GM19463 (cell line): ENCODE results near the gene GPR180.

Experiments used
- ATAC-seq: cut with Tn5 transposase; IDR thresholded peaks from one replicate; pipeline ENCODE4 v1.9.1; 2021; ENCODE audit warnings: mild to moderate bottlenecking, moderate library complexity; ENCODE audit not compliant: unreplicated experiment

GPR180 gene

DNA sequence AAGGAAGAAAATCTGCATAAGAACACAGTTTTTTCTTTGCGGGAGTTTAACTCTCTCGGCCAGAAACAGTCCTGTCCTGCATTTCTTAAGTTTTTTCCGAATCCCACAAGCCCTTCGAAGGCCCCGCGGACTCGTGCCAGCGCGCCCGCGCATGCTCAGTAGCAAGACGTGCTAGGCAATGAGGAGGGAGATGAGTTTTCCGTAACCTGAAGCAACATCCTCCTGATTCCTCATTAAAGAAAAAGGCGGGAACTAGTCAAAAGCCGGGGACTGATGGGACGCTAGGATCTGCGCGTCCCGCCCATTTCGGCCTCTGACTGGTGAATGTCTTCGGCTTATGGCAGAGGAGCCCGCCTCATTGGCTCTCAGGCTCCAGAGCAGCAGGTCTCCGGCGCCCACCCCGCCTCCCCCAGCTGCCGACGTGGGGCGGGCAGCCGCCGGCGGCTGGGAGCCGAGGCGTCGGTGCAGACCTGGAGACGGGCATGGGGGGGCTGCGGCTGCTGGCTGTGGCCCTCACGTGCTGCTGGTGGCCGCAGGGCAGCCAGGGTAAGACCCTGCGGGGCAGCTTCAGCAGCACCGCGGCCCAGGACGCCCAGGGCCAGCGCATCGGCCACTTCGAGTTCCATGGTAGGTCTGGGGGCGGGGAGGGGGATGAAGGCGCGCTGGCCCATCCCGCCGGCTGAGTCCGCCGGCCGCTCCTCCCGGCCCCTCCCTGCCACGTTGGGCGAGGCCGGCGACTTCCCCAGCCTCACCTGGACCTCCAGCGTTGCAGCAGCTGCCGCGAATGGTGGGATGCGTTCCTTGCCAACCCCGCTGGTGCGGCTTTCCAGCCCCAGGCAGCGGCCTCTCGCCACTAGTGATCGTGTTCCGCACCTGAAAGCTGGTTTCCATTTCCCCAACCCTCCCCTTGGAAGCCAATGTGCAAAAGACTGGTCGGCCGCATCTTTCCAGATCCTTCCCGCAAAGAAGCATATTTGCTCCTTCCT, at the start of gene GPR180:
Gene GPR180 (plus strand): TSS at position 412 of the 986 bp plus-strand sequence. CDS start 71 bp downstream, at position 483.
- ATAC-seq = peak; percentile 99

DNA sequence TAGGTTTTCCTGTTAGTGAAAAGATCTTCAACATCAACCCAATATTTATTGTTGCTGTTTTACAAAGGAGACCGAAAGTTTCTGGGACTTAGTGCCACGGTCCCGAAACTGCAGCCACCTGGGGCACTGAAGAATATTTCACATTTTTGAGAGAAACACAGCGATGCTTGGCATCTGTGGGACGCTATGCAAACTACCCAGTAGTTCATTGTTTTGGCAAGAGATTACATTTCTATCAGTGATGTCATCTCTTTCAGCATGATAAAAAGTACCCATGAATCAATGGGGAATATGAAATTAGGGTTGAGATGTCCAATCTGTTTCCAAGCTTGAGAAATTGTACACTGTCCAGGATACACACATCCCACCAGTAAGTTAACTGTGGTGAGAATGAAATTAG, 49.6 kb upstream of the GPR180 start:
- no peak for ATAC-seq

GRCh38 chr13:94553766-94554165, 47.9 kb upstream of the GPR180 start:
- no peak for ATAC-seq

DNA sequence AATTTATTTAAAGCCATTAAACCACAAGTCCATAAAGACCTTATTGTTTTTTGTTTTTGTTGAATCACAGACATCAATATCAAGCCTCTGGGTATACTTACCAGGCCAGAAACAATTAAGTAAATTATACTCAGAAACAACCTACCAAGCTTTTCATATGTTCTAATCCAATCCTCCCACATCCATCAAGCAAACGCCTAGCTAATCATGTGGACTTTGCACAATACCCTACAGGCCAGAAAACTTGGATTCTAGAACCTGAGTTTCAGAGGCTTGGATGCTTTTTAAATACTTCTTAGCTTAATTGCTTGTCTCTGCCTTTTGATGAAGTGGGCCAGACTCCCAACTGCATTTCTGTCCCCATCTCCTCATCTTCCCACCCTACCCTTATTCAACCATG, 45.6 kb upstream of the GPR180 start:
- no peak for ATAC-seq

DNA sequence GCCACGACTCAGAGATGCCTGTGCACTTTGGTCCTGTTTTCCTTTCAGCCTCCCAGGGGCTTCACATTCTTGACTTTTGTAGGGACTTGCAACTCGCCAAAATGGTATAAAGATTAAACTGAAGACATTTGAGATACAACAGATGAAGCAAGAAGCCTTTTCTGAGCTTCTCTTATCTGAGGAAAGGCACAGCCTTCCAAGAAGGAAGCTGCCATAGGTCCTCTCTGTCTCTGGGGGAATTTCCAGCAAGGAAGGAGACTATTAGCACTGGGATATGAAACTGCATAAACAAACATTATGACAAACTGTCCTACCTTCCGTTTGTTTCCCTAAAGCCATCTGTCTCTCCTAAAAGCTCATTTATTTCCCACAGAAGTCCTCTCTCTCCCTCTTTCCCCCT, 45.0 kb upstream of the GPR180 start:
- no peak for ATAC-seq

GRCh38 chr13:94557684-94558235, 43.9 kb upstream of the GPR180 start:
- no peak for ATAC-seq

DNA sequence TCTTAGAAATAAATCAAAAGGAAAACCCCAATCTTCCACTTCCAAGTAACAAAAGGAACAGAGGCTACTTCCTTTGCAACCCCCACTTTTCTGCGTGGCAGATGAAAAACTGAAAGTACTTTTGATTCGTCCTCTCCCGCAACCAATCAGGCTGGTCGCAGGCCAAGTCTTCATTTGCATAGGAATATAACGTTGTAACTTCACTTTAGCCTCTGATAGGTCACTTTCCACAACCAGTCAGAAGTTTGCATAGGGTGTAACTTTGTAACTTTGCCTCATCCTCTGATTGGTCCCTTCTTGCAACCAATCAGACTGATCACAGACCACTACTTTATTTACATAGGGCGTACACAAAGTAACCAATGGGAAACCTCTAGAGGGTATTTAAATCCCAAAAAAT, 42.9 kb upstream of the GPR180 start:
- no peak for ATAC-seq

- ATAC-seq = no peak
Observed at GRCh38 chr13:94559222-94559795, 42.3 kb upstream of the GPR180 start.

DNA sequence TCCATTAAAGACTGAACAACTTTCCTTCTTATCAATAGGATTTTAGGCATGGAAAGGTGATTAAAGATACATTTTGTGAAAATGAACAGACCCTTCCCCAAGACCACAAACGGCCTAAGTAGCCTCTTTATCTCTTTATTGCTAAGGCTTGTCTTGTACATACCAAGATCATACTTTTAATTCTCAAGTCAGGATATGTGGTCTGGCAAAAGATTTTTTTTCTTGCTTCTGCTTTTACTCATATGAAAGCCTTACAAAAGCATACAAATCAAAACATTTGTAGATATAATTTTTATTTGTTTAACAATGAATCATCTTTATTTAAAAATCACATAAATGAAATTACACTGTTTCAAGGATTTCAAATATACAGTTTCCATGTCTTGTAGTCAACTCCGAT, 41.5 kb upstream of the GPR180 start:
- ATAC-seq = no peak

DNA sequence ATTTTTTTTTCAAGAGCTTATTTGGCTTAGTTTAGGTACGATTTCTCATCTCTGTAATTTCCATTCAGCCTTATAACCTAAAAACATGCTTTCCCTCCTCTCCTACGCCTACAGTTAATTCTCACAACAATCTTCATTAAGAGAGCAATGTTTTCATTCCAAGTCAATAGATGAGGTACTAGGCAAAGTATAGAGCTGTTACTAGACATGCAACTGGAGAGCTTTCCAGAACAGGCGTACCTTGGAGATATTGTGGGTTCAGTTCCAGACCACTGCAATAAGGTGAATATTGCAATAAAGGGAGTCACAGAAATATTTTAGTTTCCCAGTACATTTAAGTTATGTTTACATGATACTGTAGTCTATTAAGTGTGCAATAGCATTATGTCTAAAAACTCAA, 40.5 kb upstream of the GPR180 start:
- no peak for ATAC-seq

- ATAC-seq = no peak
Observed at GRCh38 chr13:94567581-94567980, 34.1 kb upstream of the GPR180 start.

DNA sequence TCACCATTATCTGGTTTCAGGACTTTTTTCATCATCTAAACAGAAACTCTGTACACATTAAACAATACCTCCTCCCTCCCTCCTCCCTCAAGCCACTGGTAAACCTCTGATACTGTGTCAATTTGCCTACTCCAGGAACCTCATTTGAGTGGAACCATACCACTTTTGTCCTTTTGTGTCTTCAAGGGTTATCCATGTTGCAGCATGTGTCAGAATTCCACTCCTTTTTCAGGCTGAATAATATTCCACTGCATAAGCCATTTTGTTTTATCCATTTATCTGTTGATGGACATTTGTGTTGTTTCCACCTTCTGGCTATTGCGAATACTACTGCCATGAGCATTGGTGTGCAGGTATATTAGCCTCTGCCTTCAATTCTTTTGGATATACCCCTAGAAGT, 33.2 kb upstream of the GPR180 start:
- no peak for ATAC-seq

- ATAC-seq = no peak
Observed at GRCh38 chr13:94569615-94570014, 32.0 kb upstream of the GPR180 start.

DNA sequence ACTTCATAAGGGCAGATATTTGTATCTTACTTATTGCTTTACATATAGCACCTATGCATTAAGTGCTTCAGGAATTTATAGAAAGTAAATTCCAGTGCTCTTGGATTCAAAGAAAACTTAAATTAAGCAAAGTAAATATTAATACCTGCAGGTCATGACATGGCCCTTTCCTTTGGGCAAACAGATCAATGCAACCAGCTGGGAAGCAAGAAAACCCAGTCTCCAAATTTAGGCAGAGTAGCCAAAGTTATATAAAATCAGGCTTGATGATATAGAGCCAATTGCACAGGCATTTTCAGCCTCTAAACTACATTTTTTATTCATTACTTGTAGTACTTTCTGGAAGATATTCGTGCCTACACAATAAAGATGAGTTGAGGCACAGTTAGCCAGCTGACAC, 22.6 kb upstream of the GPR180 start:
- no peak for ATAC-seq

DNA sequence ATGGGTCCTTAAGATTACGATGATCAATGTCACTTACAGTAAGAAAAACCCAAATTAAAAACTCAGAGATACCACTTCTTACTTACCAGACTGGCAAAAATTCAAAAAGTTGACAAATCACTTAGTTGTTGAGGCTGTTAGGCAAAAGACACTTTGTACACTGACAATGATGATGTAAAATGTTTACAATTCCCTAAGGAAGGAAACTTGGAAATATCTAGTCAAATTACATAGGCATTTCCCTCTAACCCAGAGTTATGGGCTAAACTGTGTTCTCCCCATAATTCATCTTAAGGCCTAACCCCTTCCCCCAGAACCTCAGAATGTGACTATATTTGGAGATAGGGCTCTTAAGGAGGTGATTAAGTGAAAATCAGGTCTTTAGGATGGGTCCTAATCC, 17.7 kb upstream of the GPR180 start:
- ATAC-seq = no peak

- no peak for ATAC-seq
Observed at GRCh38 chr13:94585543-94586101, 16.0 kb upstream of the GPR180 start.

DNA sequence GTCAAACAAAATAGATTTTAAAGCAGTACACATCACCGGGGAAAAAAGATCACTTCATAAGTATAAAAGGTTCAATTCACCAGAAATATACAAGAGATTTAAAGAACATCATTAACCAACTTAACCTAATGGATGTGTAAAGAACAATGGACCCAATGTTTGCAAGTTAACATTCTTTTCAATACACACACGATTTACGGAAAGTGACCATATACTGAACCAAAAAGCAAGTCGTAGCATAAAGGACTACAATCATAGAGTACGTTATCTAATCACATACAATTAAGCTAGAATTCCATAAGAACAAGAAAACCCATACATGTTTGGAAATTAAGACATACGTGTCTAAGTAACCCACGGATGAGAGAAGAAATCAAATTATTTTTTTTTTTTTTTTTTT, 15.3 kb upstream of the GPR180 start:
- no peak for ATAC-seq

DNA sequence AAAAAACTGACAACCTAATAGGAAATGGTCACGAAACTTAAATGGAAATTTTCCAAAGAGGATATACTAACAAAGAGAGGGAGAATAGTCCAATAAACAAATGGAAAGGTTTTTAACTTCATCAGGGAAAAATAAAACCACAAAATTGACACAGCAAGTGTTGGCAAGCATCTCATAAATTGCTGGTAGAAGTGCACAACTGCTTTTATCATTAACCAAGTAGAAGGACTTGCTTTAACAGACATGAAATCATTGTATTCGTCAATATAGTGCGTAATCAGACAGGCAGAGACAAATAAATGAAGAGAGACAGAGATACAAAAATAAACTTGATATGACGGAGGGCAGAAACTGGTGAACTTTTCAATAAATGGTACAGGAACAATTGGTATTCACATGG, 13.1 kb upstream of the GPR180 start:
- no peak for ATAC-seq

- ATAC-seq = no peak
Observed at GRCh38 chr13:94590744-94591143, 10.9 kb upstream of the GPR180 start.

DNA sequence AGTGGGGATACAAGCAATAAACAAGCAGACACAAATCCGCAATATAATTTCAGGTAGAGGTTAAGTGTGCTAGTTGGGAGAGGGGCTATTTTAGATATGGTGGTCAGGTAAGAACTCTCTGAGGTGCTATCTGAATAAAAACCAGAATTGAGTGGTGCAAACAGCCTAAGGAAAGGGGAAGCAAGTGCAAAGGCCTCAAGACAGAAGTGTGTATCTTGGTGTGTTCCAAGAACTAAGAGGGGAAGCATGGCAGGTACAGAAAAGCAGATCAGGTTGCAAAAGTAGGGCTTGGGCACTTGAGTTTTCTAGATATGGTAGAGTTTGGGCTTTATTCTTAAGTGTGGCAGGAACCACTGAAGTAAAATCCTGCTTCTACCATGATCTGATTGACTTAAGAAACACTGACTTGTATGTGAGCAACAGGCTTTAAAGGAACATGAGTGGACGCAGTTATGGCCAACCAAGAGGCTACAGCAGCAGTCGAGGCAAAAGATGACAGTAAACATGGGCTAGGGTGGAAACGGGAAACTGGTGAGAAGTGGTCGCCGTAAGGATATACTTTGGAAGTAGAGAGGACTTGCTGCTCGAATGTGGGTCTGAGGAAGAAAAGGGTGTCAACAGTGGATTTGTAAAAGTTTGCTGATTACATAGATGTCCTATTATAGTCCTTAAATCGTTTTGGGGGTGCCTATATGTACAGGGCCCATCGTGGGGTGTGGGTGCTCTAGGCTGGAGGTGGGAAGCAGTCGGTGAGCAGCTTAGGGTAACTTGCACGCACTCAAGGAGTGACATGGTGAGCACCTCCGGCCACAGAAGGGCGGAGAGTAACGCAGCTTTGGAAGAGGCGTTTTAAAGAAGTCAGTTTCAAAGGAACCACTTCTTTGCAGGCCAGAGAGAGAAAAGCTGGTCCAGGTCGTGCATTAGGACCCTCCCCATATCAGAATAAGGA, 6.4 kb upstream of the GPR180 start:
- ATAC-seq = peak; percentile 45
